ENCODE measurements around the gene TIGD2.

DNA sequence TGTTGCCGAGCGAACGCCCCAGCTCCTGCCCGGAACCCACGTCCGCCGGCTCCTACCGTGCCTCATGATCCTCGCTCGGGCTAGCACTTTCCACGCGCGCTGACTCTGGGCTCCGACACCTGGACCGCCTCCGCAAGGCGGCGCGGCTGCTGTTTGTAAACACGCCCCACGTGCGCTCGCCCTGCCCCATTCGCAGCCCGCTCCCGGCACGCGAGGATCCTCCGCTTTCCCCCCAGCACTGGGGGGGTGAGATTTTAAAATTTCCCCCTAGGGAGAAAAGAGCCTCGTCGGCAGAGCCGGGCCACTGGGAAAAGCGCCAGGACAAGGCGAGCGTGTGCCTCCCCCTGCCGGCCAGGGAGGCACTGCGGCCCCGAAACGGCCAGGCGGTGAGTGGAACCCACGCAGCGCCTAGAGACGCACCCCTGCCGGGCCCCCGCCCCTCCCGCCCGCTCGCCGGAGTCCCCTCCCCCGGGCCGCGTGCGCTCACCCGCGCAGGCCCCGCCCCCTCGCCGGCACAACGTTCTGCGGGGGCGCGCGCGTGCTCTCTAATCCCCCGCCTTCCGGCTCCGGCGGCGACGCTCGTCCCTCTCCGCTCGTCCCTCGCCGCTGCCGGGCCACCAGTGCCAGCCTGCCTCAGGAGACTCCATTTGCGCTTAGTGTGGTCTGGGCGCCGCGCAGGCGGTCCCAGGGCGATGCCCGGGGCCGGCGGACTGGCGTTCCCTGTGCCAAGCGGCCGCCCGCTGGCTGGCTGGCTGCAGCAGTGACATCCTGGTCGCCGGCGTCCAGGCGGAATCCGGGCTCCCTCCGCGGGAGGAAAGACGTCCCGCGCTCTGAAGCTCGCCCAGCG lies at the start of gene TIGD2:
- TF ChIP-seq, protein P1, sequence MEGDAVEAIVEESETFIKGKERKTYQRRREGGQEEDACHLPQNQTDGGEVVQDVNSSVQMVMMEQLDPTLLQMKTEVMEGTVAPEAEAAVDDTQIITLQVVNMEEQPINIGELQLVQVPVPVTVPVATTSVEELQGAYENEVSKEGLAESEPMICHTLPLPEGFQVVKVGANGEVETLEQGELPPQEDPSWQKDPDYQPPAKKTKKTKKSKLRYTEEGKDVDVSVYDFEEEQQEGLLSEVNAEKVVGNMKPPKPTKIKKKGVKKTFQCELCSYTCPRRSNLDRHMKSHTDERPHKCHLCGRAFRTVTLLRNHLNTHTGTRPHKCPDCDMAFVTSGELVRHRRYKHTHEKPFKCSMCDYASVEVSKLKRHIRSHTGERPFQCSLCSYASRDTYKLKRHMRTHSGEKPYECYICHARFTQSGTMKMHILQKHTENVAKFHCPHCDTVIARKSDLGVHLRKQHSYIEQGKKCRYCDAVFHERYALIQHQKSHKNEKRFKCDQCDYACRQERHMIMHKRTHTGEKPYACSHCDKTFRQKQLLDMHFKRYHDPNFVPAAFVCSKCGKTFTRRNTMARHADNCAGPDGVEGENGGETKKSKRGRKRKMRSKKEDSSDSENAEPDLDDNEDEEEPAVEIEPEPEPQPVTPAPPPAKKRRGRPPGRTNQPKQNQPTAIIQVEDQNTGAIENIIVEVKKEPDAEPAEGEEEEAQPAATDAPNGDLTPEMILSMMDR (conservative IDR thresholded peaks at IDR 0.05; ENCODE audit: low read length): peak; percentile 74
- no peak for TF ChIP-seq EZH2phosphoT487 (IDR thresholded peaks at IDR 0.05; ENCODE audit: borderline replicate concordance)

Data from Loucy (cell line).